Measurements from ENCODE around the gene BCAP31. TPM values are rescaled to one million over a fixed set of nuclear protein-coding genes. Genes with fewer than 3 reads are reported as not detected.
A peak's percentile ranks its signal among the peaks of the same experiment; 100 is the strongest.

BCAP31 gene
- polyA plus RNA-seq (2013, experiment 1 of 2), result 174 TPM
- 145 TPM for polyA plus RNA-seq (2013, experiment 2 of 2)

DNA sequence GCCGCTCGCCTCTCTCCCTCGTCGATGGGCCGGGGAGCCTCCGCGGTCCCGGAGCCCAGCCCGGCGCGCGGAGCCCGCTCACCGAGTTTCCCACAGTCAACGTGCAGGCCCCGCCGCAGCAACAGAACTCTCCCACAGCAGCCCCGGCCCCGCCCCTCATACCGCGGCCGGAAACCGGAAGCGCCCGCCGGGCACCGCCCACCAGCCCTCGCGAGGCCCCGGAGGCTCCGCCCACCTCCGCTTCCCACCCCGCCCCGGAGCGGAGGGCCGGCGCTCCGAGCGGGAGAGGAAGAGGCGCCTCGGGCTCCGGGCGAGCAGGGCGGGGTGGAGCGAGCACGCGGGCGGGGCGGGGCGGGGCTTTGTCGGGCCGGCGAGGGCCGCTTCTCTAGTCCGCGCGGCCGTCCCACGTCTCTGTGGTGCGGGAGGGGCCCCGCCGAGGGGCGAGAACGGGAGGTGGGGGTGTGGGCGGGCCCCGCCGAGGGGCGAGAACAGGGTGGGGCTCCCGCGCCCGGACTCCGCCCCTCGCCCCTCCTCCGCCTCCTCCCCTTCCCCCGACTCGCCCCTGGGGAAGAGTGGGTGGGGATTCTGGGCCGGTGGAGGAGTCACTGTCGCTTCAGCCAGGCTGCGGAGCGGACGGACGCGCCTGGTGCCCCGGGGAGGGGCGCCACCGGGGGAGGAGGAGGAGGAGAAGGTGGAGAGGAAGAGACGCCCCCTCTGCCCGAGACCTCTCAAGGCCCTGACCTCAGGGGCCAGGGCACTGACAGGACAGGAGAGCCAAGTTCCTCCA is at the start of gene BCAP31, which contains the start of gene ABCD1:
Gene BCAP31 (minus strand): TSS at position 136 of the 787 bp plus-strand sequence. CDS start 1,143 bp downstream, outside the sequence.
Gene ABCD1 (plus strand): TSS at position 605 of the 787 bp plus-strand sequence. CDS start 411 bp downstream, outside the sequence.
- 0 to 1% methylated on average over 7 to 17 of the region's 88 CpGs for WGBS, 2 experiments (ENCODE audit: insufficient coverage in 2 of 2)
- peaks cover 21% of the 10 kb centered on the region for H3K4me1 ChIP-seq (ENCODE audit: control insufficient read depth, insufficient read depth, low read length, poor library complexity, severe bottlenecking)
- peak within 1 kb of the TSS; percentile 86 for H3K27ac ChIP-seq (ENCODE audit: low read depth, low read length, severe bottlenecking)
- no peaks in the 10 kb centered on the region for H3K9me3 ChIP-seq (ENCODE audit: control insufficient read depth, low read length)
- H3K36me3 ChIP-seq (ENCODE audit: control insufficient read depth, insufficient read depth, low read length), result peaks cover 31% of the 10 kb centered on the region
- peak within 1 kb of the TSS; percentile 63 for H3K4me3 ChIP-seq (ENCODE audit: extremely low read depth, insufficient read depth, low read length, poor library complexity, severe bottlenecking)

DNA sequence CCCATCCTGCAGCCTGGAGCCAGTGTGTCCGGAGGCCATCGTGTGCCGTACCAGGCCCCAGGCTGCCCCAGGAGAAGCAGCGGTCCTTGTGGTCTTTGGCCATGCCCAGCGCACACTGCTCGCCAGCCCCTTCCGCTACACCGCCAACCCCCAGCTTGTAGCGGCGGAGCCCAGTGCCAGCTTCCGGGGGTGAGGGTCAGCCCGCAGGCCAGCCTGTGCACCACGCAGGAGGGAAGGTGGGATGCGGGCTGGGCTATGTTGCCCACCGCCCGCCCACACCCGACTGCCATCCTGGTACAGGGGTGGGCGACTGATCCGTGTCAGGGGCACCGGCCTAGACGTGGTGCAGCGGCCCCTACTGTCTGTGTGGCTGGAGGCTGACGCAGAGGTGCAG is 49.0 kb upstream of the BCAP31 start:
- no peaks in the 10 kb centered on the region for H3K4me1 ChIP-seq (ENCODE audit: control insufficient read depth, insufficient read depth, low read length, poor library complexity, severe bottlenecking)
- WGBS, 2 experiments (ENCODE audit: insufficient coverage in 2 of 2), result 92 to 95% methylated on average over 16 to 18 of the region's 23 CpGs
- H3K36me3 ChIP-seq (ENCODE audit: control insufficient read depth, insufficient read depth, low read length), result no peaks in the 10 kb centered on the region
- H3K27ac ChIP-seq (ENCODE audit: low read depth, low read length, severe bottlenecking), result no peak overlapping the region
- H3K9me3 ChIP-seq (ENCODE audit: control insufficient read depth, low read length), result no peaks in the 10 kb centered on the region
- H3K4me3 ChIP-seq (ENCODE audit: extremely low read depth, insufficient read depth, low read length, poor library complexity, severe bottlenecking), result no peak overlapping the region

DNA sequence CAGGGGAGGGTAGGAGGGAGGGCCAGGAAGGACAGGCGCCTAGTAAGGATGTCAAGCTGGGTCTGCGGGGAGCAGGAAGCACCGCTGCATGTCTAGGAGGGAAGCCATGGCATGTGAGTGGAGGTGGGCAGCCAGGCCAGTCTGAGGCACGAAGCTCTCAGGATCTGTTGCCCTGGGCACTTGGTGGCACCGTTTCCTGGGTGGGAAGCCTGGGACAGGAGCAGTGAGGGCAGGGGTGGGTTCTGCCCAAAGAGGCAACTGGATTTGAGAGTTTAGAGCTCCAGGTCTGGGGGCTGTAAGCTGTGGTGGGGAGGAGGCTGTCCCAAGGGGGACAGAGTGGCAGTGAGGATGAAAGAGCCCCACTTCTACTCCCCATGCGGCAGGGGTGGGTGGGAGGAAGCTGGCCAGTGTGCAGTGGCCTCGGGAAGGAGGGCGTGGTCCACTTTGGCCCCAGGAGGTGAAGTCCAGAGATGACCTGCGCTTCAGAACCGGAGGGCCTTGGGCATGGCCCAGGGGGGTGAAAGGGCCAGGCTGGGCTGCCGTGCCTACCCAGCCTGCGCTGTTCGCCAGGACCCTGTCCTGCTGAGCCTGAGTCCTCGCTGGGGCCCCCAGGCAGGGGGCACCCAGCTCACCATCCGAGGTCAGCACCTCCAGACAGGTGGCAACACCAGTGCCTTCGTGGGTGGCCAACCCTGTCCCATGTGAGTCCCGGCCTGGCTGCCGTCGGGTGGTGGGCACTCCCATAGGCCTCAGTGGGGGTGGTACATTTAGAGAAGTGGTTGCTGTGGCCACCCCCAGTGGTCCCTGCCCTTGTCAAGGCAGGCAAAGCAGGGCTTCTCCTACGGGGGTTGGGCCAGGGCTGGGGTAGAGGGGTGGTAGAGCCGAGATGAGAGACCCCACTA is 48.4 kb upstream of the BCAP31 start:
- Histone ChIP-seq H3K4me1 (ENCODE audit: control insufficient read depth, insufficient read depth, low read length, poor library complexity, severe bottlenecking) (no peaks in the 10 kb centered on the region), H3K36me3 (ENCODE audit: control insufficient read depth, insufficient read depth, low read length) (no peaks in the 10 kb centered on the region), H3K27ac (ENCODE audit: low read depth, low read length, severe bottlenecking) (no peak overlapping the region), H3K9me3 (ENCODE audit: control insufficient read depth, low read length) (no peaks in the 10 kb centered on the region), H3K4me3 (ENCODE audit: extremely low read depth, insufficient read depth, low read length, poor library complexity, severe bottlenecking) (no peak overlapping the region)
- WGBS, 2 experiments (ENCODE audit: insufficient coverage in 2 of 2), result 82 to 100% methylated on average over 3 to 11 of the region's 21 CpGs

DNA sequence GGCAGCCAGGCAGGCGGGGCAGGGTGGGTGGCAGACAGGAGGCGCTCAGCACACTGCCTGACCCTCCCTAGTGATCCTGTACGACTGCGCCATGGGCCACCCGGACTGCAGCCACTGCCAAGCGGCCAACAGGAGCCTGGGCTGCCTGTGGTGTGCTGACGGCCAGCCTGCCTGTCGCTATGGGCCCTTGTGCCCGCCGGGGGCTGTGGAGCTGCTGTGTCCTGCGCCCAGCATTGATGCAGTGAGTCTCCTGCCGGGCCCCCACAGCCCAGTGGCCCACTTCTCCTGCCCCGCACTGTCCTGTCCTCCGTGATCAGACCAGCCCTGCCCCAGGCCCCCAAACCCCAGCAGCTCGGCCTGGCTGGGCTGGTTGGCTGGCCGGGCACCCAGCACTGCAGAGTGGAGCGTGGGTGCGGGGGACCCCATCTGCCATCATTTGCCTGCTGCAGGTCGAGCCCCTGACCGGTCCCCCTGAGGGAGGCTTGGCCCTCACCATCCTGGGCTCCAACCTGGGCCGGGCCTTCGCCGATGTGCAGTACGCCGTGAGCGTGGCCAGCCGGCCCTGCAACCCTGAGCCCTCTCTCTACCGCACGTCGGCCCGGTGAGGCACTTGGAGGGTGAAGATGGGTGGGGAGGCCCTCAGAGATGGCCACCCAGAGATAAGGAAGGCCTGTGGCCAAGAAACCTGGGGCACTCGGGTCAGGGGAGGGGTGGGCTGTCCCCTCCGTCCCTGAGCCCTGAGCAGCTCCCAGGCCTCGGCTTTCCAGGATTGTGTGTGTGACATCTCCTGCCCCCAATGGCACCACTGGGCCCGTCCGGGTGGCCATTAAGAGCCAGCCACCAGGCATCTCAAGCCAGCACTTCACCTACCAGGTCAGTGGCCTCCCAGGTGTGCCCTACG is 47.5 kb upstream of the BCAP31 start:
- WGBS, 2 experiments (ENCODE audit: insufficient coverage in 2 of 2), result 90 to 93% methylated on average over 19 to 25 of the region's 37 CpGs
- Histone ChIP-seq H3K27ac (ENCODE audit: low read depth, low read length, severe bottlenecking) (no peak overlapping the region), H3K4me3 (ENCODE audit: extremely low read depth, insufficient read depth, low read length, poor library complexity, severe bottlenecking) (no peak overlapping the region), H3K4me1 (ENCODE audit: control insufficient read depth, insufficient read depth, low read length, poor library complexity, severe bottlenecking) (no peaks in the 10 kb centered on the region), H3K9me3 (ENCODE audit: control insufficient read depth, low read length) (no peaks in the 10 kb centered on the region), H3K36me3 (ENCODE audit: control insufficient read depth, insufficient read depth, low read length) (no peaks in the 10 kb centered on the region)

DNA sequence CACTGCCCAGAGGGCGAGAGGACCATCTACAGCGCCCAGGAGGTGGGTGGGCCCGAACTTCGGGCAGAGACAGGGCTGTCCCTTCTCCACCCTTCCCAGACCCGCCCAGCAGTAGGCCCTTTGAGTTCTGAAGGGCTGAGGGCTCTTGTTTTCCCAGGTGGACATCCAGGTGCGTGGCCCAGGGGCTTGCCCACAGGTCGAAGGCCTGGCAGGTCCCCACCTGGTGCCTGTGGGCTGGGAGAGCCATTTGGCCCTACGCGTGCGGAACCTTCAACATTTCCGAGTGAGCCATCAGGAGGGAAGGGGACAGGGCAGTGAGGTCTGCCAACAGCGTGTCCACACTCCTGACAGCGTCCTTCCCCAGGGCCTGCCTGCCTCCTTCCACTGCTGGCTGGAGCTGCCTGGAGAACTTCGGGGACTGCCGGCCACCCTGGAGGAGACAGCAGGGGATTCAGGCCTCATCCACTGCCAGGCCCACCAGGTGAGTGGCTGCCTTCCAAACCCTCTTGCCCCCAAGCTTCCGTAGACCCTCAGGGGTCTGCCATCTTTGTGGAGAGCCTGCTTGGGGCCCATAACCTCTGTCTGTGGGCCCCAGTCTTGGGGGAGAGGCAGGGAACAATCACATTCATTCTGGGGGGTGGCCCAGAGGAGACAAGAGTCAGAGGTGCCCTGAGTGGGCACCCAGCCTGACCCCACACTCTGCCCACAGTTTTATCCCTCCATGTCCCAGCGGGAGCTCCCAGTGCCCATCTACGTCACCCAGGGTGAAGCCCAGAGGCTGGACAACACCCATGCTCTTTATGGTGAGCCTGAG is 46.6 kb upstream of the BCAP31 start:
- Histone ChIP-seq H3K9me3 (ENCODE audit: control insufficient read depth, low read length) (no peaks in the 10 kb centered on the region), H3K27ac (ENCODE audit: low read depth, low read length, severe bottlenecking) (no peak overlapping the region), H3K4me3 (ENCODE audit: extremely low read depth, insufficient read depth, low read length, poor library complexity, severe bottlenecking) (no peak overlapping the region), H3K36me3 (ENCODE audit: control insufficient read depth, insufficient read depth, low read length) (no peaks in the 10 kb centered on the region), H3K4me1 (ENCODE audit: control insufficient read depth, insufficient read depth, low read length, poor library complexity, severe bottlenecking) (no peaks in the 10 kb centered on the region)
- WGBS, 2 experiments (ENCODE audit: insufficient coverage in 2 of 2), result 78 to 94% methylated on average over 8 to 13 of the region's 18 CpGs

DNA sequence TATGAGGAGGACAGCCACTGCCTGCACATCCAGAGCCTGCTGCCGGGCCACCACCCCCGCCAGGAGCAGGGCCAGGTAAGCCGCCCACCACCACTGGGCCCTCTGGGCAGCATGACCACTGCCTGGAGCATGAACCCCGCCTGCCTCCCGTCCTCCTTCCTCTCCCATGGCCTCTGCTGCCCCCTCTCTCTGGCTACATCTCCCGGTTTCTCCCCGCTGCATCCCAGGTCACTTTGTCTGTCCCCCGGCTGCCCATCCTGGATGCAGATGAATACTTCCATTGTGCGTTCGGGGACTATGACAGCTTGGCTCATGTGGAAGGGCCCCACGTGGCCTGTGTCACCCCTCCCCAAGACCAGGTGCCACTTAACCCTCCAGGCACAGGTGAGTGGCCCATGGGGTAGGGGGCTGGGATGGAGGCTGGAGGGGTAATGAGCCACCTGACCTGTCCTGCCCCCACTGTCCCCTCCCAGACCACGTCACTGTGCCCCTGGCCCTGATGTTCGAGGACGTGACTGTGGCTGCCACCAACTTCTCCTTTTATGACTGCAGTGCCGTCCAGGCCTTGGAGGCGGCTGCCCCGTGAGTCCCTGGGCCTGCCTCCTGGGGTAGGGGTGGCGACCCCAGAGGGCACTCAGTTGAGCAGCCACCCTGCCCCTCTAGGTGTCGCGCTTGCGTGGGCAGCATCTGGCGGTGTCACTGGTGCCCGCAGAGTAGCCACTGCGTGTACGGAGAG is 45.8 kb upstream of the BCAP31 start:
- WGBS, 2 experiments (ENCODE audit: insufficient coverage in 2 of 2), result 74 to 97% methylated on average over 3 to 9 of the region's 25 CpGs
- H3K27ac ChIP-seq (ENCODE audit: low read depth, low read length, severe bottlenecking), result no peak overlapping the region
- H3K36me3 ChIP-seq (ENCODE audit: control insufficient read depth, insufficient read depth, low read length), result no peaks in the 10 kb centered on the region
- no peaks in the 10 kb centered on the region for H3K9me3 ChIP-seq (ENCODE audit: control insufficient read depth, low read length)
- H3K4me1 ChIP-seq (ENCODE audit: control insufficient read depth, insufficient read depth, low read length, poor library complexity, severe bottlenecking), result peaks cover under 1% of the 10 kb centered on the region
- H3K4me3 ChIP-seq (ENCODE audit: extremely low read depth, insufficient read depth, low read length, poor library complexity, severe bottlenecking), result no peak overlapping the region

DNA sequence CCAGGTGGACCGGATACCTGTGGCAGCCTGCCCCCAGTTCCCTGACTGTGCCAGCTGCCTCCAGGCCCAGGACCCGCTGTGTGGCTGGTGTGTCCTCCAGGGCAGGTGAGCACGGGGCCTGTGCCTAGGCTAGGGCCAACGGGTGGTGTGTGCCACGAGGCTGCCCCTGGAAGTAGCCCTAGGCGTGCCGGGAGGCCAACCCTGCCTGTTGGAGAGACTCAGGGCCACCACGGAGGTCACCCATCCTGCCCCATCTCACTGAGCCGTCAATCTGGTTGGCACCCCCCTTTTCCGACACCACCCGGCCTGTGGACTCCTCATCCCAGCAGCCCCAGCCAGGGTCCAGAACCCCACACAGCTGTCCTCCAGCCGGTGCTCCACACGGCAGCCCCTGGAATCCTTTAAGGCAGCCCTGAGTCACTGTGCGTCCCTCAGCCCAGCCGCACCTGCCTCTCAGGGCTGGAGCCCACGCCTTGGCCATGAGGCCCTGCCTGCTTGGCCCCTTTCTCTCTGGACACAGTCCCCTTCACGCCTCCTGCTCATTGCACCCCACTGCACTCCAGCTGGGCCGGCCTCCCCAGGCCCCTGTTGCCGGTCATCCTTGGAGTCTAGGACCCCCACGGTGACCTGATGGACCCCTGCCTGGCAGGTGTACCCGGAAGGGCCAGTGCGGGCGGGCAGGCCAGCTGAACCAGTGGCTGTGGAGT is 45.1 kb upstream of the BCAP31 start:
- no peak overlapping the region for H3K27ac ChIP-seq (ENCODE audit: low read depth, low read length, severe bottlenecking)
- 96 to 98% methylated on average over 5 to 16 of the region's 23 CpGs for WGBS, 2 experiments (ENCODE audit: insufficient coverage in 2 of 2)

DNA sequence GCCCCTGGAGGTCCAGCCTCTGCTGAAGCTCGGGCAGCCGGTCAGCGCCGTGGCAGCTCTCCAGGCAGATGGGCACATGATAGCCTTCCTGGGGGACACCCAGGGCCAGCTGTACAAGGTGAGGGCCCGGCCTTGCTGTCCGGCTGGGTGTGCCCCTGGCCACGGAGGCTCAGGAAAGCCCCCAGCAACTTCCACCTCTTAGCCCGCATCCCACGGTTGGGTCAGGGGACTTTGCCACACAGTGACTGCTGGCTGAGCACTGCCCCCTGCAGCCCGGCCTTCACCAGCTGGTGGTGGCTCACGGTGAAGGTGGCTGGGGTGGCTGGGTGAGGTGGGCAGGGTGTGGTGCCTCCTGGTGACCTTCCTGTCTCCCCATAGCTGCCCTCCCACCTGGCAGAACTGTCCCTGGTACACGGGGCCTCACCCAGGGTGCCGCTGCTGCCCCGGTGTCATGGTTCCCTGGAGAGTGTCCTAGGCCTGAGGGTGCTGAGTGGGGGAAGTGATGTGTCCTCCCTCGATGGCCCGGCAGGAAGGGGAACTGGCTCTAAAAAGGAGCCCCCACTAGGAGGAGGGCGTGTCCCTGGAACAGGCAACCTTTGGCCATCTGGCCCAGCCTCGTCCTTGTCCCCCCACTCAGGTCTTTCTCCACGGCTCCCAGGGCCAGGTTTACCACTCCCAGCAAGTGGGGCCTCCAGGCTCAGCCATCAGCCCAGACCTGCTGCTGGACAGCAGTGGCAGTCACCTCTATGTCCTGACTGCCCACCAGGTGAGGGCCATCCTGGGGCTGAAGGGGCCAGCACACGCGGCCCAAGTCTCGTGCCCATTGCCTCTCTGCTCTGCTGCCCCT is 44.3 kb upstream of the BCAP31 start:
- Histone ChIP-seq H3K27ac (ENCODE audit: low read depth, low read length, severe bottlenecking) (no peak overlapping the region), H3K9me3 (ENCODE audit: control insufficient read depth, low read length) (no peaks in the 10 kb centered on the region), H3K4me3 (ENCODE audit: extremely low read depth, insufficient read depth, low read length, poor library complexity, severe bottlenecking) (no peak overlapping the region), H3K4me1 (ENCODE audit: control insufficient read depth, insufficient read depth, low read length, poor library complexity, severe bottlenecking) (peaks cover 7% of the 10 kb centered on the region), H3K36me3 (ENCODE audit: control insufficient read depth, insufficient read depth, low read length) (no peaks in the 10 kb centered on the region)
- 88 to 92% methylated on average over 6 to 8 of the region's 22 CpGs for WGBS, 2 experiments (ENCODE audit: insufficient coverage in 2 of 2)

More for the DNA sequence above, 45.1 kb upstream of the BCAP31 start:
- Histone ChIP-seq H3K36me3 (ENCODE audit: control insufficient read depth, insufficient read depth, low read length) (no peaks in the 10 kb centered on the region), H3K4me1 (ENCODE audit: control insufficient read depth, insufficient read depth, low read length, poor library complexity, severe bottlenecking) (peaks cover 7% of the 10 kb centered on the region), H3K4me3 (ENCODE audit: extremely low read depth, insufficient read depth, low read length, poor library complexity, severe bottlenecking) (no peak overlapping the region), H3K9me3 (ENCODE audit: control insufficient read depth, low read length) (no peaks in the 10 kb centered on the region)
